ENCODE results near the gene TMOD2. TPM values are rescaled to one million over a fixed set of nuclear protein-coding genes. Genes with fewer than 3 reads are reported as not detected.

Gene TMOD2
- total RNA-seq, 1 experiment from 2014 or later: 3.0 TPM

- Histone ChIP-seq H3K4me1 (ENCODE audit: insufficient read depth, low read length) (no peaks in the 10 kb centered on the region), H3T11ph (ENCODE audit: low read length) (no peak overlapping the region), H3K27ac (ENCODE audit: insufficient read length, low read depth, low read length) (no peak overlapping the region), H3K9ac (ENCODE audit: extremely low read depth, insufficient read length, low read length) (no peak overlapping the region), H3K9me3 (ENCODE audit: control insufficient read depth, low read depth, low read length) (no peaks in the 10 kb centered on the region), H3K4me2 (ENCODE audit: insufficient read depth, insufficient read length, low read length) (no peak overlapping the region), H4K20me1 (ENCODE audit: control insufficient read depth, insufficient read depth, insufficient read length) (no peaks in the 10 kb centered on the region), H3K4ac (ENCODE audit: low read depth, low read length) (no peak overlapping the region), H4K91ac (ENCODE audit: insufficient read length, low read depth, low read length) (no peak overlapping the region), H3K18ac (ENCODE audit: insufficient read length, low read depth, low read length) (no peak overlapping the region), H3K79me2 (ENCODE audit: insufficient read depth, low read length) (no peaks in the 10 kb centered on the region), H3K23ac (ENCODE audit: insufficient read length, low read depth, low read length) (no peak overlapping the region), H2BK120ac (ENCODE audit: low read depth, low read length, poor library complexity, severe bottlenecking) (no peak overlapping the region), H3K79me1 (ENCODE audit: insufficient read depth, low read depth, low read length, poor library complexity, severe bottlenecking) (no peaks in the 10 kb centered on the region), H2AK5ac (ENCODE audit: insufficient read length, low read length) (no peak overlapping the region), H2BK20ac (ENCODE audit: low read depth, low read length, poor library complexity, severe bottlenecking) (no peak overlapping the region), H4K5ac (ENCODE audit: insufficient read length, low read depth, low read length) (no peak overlapping the region), H3K27me3 (ENCODE audit: insufficient read depth, low read length) (no peaks in the 10 kb centered on the region), H4K8ac (replicated peaks; ENCODE audit: insufficient read length, low read depth, low read length) (no peak overlapping the region), H2AFZ (ENCODE audit: low read length) (no peak overlapping the region), H2BK12ac (ENCODE audit: insufficient read length, low read depth, low read length) (no peak overlapping the region), H2BK15ac (ENCODE audit: low read depth, low read length) (no peak overlapping the region), H2BK5ac (ENCODE audit: insufficient read length, low read length) (no peak overlapping the region), H3K56ac (ENCODE audit: insufficient read length, low read depth, low read length) (no peak overlapping the region), H3K23me2 (ENCODE audit: insufficient read length, low read depth, low read length, poor library complexity, severe bottlenecking) (no peaks in the 10 kb centered on the region), H3K14ac (ENCODE audit: insufficient read depth, low read length) (no peak overlapping the region)
- Mint-ChIP-seq H3K4me1 (no peaks in the 10 kb centered on the region), H3K27ac (no peak overlapping the region), H3K27me3 (ENCODE audit: low read depth) (no peaks in the 10 kb centered on the region; the same call in 1 of the 2 replicates), H3K36me3 (ENCODE audit: insufficient read depth in 1 of 3, low read depth in 3 of 3) (no peaks in the 10 kb centered on the region), H3K4me3 (no peak overlapping the region), H3K9me3 (no peaks in the 10 kb centered on the region)
- DNase-seq: no peak
- no peak for TF ChIP-seq CTCF (conservative IDR thresholded peaks at IDR 0.05)
- no CpG with 5 or more reads among the region's 1 CpG for WGBS (ENCODE audit: extremely low coverage, insufficient read length, low lambda C conversion rate)
Measured at GRCh38 chr15:51809457-51809856, 58.1 kb downstream of the TMOD2 start.
